ENCODE data around the gene LRRN1. TPM values are rescaled to one million over a fixed set of nuclear protein-coding genes. Genes with fewer than 3 reads are reported as not detected.

The LRRN1 gene
- total RNA-seq = 1 to 10 TPM; 1.1 to 6.8 (median 4.3) TPM

- H3K4me3 ChIP-seq = peak within 1 kb of the TSS; percentile 55 to 75 (median 70)
- no peaks in the 10 kb centered on the region for H3K9me3 ChIP-seq
- H3K4me1 ChIP-seq = peaks cover 12 to 17% of the 10 kb centered on the region in 2 donors
- H3K36me3 ChIP-seq = no peaks in the 10 kb centered on the region
- intact Hi-C loops (cut with DNase I; ENCODE audit: low total_unique reads) (loop anchor here (10.0 kb wide), 1 partner anchor 695 kb away; the partner anchor contains the start of gene ITPR1), in situ Hi-C loops (cut with MboI; ENCODE audit: low sequenced_read_pairs in 4 of 4) (no loop called here)
- TF ChIP-seq CTCF (IDR thresholded peaks at IDR 0.05 in 4 of 5, conservative IDR thresholded peaks at IDR 0.05 in 1 of 5) = no peak
- TF ChIP-seq POLR2A (IDR thresholded peaks at IDR 0.05) = peak; percentile 89 to 94
- peak within 1 kb of the TSS; percentile 75 to 87 (median 82) for H3K27ac ChIP-seq
- H3K27me3 ChIP-seq = no peaks in the 10 kb centered on the region
- peak; percentile 53 to 62 for ATAC-seq
- peak; percentile 47 to 52 for DNase-seq
These were observed at the start of gene LRRN1 for GRCh38 chr3:3799173-3800079. TSS of gene LRRN1 (plus strand) at chr3:3799431. CDS start at chr3:3844642, 45,211 bp downstream.

GRCh38 chr3:3753416-3753815 lies 45.8 kb upstream of the LRRN1 start:
- no peaks in the 10 kb centered on the region for H3K9me3 ChIP-seq
- intact Hi-C loops (cut with DNase I; ENCODE audit: low total_unique reads) (no loop called here), in situ Hi-C loops (cut with MboI; ENCODE audit: low sequenced_read_pairs in 4 of 4) (no loop called here)
- ATAC-seq (no peak), DNase-seq (no peak)
- no peaks in the 10 kb centered on the region for H3K4me1 ChIP-seq
- H3K4me3 ChIP-seq = no peak overlapping the region
- H3K27me3 ChIP-seq = no peaks in the 10 kb centered on the region
- no peaks in the 10 kb centered on the region for H3K36me3 ChIP-seq
- H3K27ac ChIP-seq = no peak overlapping the region
- TF ChIP-seq CTCF (IDR thresholded peaks at IDR 0.05 in 4 of 5, conservative IDR thresholded peaks at IDR 0.05 in 1 of 5) (no peak), POLR2A (IDR thresholded peaks at IDR 0.05) (no peak)

GRCh38 chr3:3765661-3766060 lies 33.6 kb upstream of the LRRN1 start:
- Histone ChIP-seq H3K4me3 (no peak overlapping the region), H3K36me3 (no peaks in the 10 kb centered on the region), H3K27me3 (no peaks in the 10 kb centered on the region), H3K4me1 (peaks cover 14 to 16% of the 10 kb centered on the region in 2 donors), H3K9me3 (no peaks in the 10 kb centered on the region), H3K27ac (peak overlapping the region in 2 of 4 donors; percentile 12 to 37)
- no peak for DNase-seq
- TF ChIP-seq POLR2A (IDR thresholded peaks at IDR 0.05) (no peak), CTCF (IDR thresholded peaks at IDR 0.05 in 4 of 5, conservative IDR thresholded peaks at IDR 0.05 in 1 of 5) (no peak)
- in situ Hi-C loops (cut with MboI; ENCODE audit: low sequenced_read_pairs in 4 of 4) = no loop called here
- peak; percentile 61 to 87 for ATAC-seq
- intact Hi-C loops (cut with DNase I; ENCODE audit: low total_unique reads) = no loop called here

GRCh38 chr3:3766140-3766539 lies 33.1 kb upstream of the LRRN1 start:
- Histone ChIP-seq H3K36me3 (no peaks in the 10 kb centered on the region), H3K4me1 (peaks cover 14 to 16% of the 10 kb centered on the region in 2 donors), H3K4me3 (no peak overlapping the region), H3K27ac (peak overlapping the region in 2 of 4 donors; percentile 12 to 37), H3K9me3 (no peaks in the 10 kb centered on the region), H3K27me3 (no peaks in the 10 kb centered on the region)
- TF ChIP-seq POLR2A (IDR thresholded peaks at IDR 0.05) (no peak), CTCF (IDR thresholded peaks at IDR 0.05 in 4 of 5, conservative IDR thresholded peaks at IDR 0.05 in 1 of 5) (no peak)
- intact Hi-C loops (cut with DNase I; ENCODE audit: low total_unique reads) = no loop called here
- in situ Hi-C loops (cut with MboI; ENCODE audit: low sequenced_read_pairs in 4 of 4) = no loop called here
- no peak for DNase-seq
- ATAC-seq = peak in 1 of 2 donors; percentile 36

Measured in gastrocnemius medialis (tissue), 4 donors.